Occipital lobe (tissue), 2 donors: ENCODE measurements around the gene IRF6. TPM values are rescaled to one million over a fixed set of nuclear protein-coding genes. Genes with fewer than 3 reads are reported as not detected.

Experiments used
- DNase-seq: peaks from one replicate; lab custom pipeline; 2025; lab: John Stamatoyannopoulos, UW
- total RNA-seq: library from RNA; depleted of rRNA; stranded (reverse); fragments of >200 nt; gene quantifications from one replicate; pipeline ENCODE4 v1.2.3, GENCODE V29; 2014

Gene IRF6
- total RNA-seq, 1 donor from 2014 or later: 0.31 TPM

GRCh38 chr1:209761011-209761635, 44.8 kb downstream of the IRF6 start:
- no peak for DNase-seq

GRCh38 chr1:209759829-209760359, 46.0 kb downstream of the IRF6 start:
- no peak for DNase-seq

GRCh38 chr1:209758400-209758799, 47.5 kb downstream of the IRF6 start:
- DNase-seq: no peak

DNA sequence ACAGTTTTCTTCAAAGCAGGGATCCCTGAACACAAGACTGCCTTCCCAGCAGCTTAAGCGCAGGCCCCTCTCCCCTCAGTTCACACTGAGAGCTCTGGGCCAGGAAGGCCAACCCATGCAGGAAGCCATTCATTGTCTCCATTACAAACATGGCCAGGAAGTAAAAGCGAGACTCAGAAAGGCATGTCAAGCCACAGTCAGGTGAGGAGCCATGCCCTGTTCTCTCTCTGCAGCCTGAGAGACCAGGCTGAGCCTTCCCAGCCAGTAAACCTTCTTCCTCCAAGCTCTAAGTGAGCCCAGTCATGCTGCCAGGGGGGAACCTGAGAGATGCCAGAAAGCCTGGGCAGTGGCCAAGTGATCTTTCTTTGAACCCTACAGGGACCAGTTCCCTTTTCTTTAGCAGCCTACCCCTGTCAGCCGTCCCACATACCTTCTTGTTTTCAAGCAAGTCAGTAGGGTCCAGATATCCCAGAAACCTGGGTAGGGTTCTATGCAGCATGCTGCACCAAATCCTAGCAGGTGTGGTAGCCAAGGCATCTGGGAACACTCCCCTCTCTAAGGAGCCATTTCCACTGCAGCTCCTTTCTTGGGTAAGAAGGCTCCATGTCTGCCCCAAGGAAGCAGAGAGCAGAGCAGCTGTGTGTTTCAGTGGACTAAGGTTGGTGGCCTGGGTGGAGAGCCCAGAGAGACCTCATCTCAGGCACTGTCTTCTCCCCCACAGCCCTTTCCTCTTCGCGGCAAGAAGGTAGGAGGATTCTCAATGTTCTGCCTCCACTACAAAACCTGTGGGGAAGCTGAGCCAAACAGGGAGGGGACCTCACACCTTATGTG, 49.1 kb downstream of the IRF6 start:
- DNase-seq: no peak

- no peak for DNase-seq
Measured at GRCh38 chr1:209755926-209756614, 49.9 kb downstream of the IRF6 start, which contains the start of gene TRAF3IP3. TRAF3IP3 (plus strand) TSS chr1:209756053; CDS start chr1:209760040, 3,987 bp downstream.

DNA sequence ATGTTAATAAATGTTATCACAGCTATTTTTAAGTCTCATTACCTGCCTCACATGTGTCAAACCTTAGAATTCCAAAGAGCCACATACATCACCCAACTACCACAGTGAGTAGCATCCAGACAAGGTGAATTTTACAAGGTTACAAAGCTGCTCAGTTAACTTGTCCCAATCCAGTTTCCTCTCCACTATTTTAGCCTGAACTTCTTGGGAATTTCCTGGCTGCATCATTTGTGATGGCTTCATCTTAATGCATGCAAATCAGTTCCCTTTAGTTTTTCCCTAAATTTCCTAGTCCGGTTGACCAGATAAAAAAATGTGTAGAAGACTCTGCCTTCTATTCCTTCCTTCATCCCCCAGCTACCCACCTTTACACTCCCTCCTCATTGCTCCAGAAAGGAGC, 50.7 kb downstream of the IRF6 start:
- DNase-seq: no peak

- DNase-seq: no peak
Measured at GRCh38 chr1:209752890-209753289, 53.1 kb downstream of the IRF6 start.

- DNase-seq: no peak
Measured at GRCh38 chr1:209751627-209752231, 54.2 kb downstream of the IRF6 start.

- DNase-seq: no peak
Measured at GRCh38 chr1:209749670-209750323, 56.1 kb downstream of the IRF6 start.

GRCh38 chr1:209749205-209749604, 56.7 kb downstream of the IRF6 start:
- DNase-seq: no peak

DNA sequence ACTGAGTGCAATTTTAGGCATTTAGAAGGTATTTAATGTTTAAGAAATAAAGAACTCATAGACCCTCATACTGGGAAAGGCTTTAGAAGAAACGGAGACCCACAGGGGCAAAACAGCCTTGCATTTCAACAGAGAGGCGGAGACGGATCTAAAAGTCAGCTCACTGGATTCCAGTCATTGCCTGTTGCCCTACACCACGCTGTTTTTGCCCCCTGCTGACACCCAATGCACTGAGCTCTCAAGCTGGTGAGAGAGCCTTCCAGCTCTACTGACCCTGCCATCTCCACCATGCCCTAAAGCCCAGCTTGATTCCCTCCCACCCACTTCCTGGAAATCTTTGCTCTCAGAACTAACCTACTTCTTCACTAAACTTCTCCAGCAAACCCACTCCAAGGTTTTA, 57.3 kb downstream of the IRF6 start:
- no peak for DNase-seq

GRCh38 chr1:209747580-209748262, 58.2 kb downstream of the IRF6 start:
- peak; percentile 72 for DNase-seq

- DNase-seq: no peak
Measured at GRCh38 chr1:209746451-209747165, 59.3 kb downstream of the IRF6 start.

GRCh38 chr1:209743145-209743482, 62.8 kb downstream of the IRF6 start:
- DNase-seq: peak; percentile 30

- DNase-seq: no peak
Measured at GRCh38 chr1:209742409-209743144, 63.4 kb downstream of the IRF6 start.

- DNase-seq: no peak
Measured at GRCh38 chr1:209741889-209742288, 64.1 kb downstream of the IRF6 start.

- DNase-seq: no peak
Measured at GRCh38 chr1:209741193-209741592, 64.7 kb downstream of the IRF6 start.

DNA sequence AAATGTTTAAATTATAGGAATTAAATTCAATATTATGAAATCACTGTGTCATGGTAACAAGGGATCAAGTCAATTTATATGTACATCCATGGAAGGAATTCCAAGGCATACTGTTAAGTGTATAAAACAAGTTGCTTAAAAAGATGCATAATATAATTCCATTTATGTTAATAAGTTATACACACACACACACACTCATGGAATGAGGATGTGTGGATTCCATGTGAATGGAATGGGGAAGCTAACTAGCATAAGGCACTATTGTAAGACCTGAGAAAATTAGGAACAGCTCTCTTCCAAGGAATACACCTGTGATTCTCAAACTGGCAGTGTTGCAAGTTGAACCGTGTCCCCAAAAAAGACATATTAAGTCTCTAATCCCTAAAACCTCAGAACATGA, 67.7 kb downstream of the IRF6 start:
- DNase-seq: no peak

DNA sequence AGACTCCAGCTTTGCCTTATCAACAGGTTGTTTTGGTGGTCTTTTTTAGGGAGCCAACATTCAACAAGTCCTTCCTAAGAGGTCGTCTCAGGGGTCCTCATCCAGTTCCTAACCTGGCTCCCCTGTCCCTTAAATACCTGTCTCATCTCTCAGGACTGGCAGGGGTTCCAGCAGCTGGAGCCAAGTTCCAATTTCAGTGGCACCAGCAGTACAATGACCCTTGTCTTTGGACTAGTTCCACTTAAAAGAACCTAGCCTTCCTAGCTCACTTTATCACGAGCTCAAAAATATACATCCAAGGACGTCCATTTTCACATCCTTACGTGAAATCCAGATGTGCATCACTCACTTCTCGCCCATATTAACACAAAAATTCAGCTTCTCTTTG, 68.8 kb downstream of the IRF6 start:
- DNase-seq: no peak
